NB4 (cell line): ENCODE measurements around the gene SLC1A1.

Source experiments
- CTCF ChIP-seq: IDR thresholded peaks from one replicate; pipeline ENCODE4 v1.5.1; 2012; ENCODE audit warnings: low read depth, low read length
- POLR2A ChIP-seq: IDR thresholded peaks from 2 replicates; pipeline ENCODE4 v1.6.1; 2011; ENCODE audit warnings: mild to moderate bottlenecking; ENCODE audit not compliant: insufficient read length; ENCODE audit errors: extremely low read depth

- TF ChIP-seq CTCF (no peak), POLR2A (no peak)
Measured at GRCh38 chr9:4499917-4500316, 9.6 kb downstream of the SLC1A1 start.
